NCI-H446 treated with DMSO at 0.1 percent for 48 hours (cell line): ENCODE data around the gene BMP6.

ENCODE experiments used
- DNase-seq: peaks from one replicate; lab custom pipeline; 2025; lab: John Stamatoyannopoulos, UW

The BMP6 gene

DNA sequence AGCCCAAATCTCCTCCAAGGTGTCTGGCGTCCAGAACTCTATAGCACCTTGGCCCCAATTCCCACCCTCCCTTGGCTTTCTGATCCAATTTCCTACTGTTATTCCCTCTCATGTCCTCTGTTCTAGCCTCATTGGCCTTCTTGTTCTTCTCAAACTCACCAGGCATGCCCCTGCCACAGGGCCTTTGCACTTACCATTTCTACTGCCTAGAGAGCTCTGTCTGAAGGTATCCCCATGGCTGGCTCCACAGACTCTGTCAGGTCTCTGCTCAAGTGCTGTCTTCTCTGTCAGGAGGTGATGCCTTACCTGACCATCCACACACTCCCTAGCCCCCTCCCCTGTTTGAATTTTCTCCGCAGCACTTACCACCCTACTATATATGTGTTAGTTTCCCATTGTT, 5.6 kb upstream of the BMP6 start:
- no peak for DNase-seq

DNA sequence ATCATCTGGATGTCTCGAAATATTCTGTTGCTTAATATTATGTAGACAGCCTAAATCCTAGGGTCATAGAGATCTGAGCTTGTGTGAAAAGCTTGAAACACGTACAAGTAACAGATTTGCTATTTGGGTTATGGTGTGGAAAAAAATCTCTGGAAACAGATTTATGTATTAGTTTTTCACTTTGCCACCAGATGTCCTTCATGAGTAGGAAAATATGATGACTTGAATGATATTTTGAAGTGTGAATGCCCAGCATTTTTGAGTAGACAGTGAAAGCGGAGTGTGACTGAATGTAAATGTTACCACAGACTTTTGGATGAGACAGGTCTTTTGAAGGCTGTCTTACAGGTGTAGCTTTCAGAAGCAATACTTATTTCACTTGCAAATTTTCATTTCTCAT, 4.2 kb upstream of the BMP6 start:
- DNase-seq: no peak

DNA sequence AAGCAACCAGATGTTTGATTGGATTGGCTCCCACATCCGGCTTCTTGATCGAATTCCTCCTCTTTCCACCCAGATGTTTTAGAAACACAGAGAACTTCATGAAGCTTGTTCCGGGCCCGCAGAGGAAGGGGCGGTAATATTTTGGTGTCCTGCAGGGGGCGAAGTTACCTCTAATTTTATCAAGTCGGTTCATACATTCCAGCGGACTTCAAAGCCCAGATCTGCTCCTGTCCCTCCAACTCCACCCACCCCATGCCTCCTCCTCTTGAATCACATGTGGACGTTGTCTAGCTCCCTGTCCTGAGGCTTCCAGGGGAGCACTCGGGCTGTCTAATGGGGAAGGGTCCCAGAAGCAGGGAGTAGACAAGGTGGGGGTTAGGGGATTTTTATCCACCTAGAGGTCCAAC, 2.9 kb upstream of the BMP6 start:
- peak; percentile 23 for DNase-seq

DNA sequence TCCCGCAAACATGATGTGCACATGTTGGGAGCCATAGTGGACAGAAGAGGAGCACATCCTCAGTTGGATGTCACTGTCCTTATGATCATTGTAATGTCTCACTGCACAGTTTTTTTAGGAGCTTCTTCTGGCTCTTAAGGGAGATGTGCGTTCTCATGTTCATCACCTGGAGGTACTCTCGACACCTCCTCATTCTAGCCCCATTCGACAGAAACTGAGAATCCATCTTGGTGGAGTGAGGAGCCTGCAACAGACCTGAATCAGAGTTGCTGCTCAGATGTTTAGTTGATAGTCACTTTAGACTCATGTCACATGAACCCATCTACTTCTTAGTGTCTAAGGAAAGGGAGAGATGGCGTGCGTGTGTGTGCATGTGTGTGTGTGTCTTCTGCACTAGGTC, 2.3 kb upstream of the BMP6 start:
- no peak for DNase-seq

DNA sequence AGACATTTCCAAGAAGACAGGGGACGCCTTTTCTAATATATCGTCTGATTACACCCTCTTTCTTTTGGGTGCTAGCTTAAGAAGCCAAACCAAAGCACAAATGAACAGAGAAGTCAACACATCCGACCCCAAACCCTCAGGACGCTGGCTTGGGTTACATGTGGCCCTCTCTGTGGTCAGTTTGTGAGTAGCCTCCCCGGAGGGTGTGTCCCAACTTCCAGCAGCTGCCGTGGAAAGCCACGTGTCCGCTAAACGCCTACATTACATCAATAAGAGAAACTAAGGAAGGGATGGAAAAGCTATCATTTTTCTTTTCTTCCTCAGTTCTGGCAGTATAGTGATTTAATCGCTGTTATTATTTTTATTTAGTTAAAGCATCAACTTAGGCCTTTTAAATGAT, 487 bp upstream of the BMP6 start:
- DNase-seq: no peak

DNA sequence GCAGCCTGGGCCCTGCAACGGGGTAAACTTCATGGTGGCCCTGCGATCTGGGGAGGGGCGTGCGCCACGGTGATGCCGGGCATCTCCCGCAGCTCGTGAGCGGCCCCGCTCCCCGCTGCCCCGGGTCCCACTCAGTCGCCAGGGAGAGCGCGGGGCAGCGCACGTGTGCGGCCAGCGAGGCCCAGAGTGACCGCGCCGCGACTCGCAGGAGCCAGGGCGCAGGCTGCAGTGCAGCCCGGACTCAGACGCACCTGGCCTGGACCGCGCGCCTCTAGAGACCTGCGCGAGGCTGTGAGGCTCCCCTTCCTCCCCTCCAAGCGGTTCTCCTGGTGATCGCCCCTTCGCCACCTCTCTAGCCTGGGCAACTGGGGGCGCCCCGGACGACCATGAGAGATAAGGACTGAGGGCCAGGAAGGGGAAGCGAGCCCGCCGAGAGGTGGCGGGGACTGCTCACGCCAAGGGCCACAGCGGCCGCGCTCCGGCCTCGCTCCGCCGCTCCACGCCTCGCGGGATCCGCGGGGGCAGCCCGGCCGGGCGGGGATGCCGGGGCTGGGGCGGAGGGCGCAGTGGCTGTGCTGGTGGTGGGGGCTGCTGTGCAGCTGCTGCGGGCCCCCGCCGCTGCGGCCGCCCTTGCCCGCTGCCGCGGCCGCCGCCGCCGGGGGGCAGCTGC, 652 bp downstream of the BMP6 start:
- no peak for DNase-seq

DNA sequence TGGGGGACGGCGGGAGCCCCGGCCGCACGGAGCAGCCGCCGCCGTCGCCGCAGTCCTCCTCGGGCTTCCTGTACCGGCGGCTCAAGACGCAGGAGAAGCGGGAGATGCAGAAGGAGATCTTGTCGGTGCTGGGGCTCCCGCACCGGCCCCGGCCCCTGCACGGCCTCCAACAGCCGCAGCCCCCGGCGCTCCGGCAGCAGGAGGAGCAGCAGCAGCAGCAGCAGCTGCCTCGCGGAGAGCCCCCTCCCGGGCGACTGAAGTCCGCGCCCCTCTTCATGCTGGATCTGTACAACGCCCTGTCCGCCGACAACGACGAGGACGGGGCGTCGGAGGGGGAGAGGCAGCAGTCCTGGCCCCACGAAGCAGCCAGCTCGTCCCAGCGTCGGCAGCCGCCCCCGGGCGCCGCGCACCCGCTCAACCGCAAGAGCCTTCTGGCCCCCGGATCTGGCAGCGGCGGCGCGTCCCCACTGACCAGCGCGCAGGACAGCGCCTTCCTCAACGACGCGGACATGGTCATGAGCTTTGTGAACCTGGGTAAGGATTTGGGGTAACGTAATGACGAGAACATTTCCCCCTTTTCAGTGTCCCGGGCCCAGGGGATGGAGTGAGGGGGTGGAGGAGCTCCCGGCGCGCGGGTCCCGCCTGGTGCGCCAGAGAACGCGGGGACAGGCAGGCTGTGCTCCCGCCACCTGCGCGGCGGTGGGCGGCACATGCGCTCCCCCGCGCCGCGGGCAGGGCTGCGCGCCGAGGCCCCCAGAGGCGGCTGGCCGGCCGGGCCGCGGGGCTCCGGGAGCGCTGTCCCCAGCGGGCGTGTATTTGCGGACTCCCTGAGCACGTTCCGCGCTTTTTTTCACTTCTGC, 1.4 kb downstream of the BMP6 start:
- DNase-seq: no peak

DNA sequence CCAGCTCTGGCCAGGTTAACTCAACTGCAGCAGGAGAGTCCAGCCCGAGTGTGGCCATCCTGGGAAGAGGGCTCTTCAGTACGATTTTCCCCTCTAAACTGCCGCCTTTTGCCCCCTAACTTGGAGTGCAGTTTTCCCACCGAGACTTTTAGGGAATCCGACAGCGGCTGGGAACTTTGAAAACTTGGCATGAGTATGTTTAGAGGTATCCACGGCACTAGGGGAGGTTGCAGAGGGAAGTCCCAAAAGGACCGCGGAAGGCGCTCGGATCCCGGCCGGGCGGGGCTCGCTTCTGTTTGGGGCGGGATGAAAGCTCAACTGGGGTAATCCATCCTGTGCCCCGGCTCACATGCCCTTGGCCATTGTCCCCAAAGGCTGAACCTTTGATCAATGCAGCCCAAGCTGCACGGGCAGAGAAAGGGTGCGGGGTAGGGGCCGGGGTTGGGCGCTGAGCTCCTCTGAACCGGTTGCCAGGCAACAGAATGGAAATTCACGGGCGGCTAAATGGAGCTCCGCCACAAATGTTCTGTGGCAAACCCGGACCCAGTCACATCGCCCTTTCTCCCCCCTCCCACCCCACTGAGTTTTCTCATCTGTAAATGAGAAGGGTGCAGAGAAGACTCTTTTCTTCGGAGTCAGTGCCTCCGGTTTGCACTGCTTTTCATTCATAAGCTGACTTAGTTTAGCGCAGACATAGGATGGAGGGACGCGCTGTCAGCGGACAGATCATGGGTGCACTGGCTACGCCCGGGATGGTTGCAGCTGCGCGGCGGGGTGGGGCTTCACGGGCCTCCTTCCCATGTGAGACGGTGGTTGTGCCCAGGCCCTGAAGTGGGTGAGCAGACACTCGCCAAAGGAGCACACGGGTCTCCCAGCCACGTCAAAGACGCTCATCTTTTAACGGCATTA, 2.3 kb downstream of the BMP6 start:
- no peak for DNase-seq

DNA sequence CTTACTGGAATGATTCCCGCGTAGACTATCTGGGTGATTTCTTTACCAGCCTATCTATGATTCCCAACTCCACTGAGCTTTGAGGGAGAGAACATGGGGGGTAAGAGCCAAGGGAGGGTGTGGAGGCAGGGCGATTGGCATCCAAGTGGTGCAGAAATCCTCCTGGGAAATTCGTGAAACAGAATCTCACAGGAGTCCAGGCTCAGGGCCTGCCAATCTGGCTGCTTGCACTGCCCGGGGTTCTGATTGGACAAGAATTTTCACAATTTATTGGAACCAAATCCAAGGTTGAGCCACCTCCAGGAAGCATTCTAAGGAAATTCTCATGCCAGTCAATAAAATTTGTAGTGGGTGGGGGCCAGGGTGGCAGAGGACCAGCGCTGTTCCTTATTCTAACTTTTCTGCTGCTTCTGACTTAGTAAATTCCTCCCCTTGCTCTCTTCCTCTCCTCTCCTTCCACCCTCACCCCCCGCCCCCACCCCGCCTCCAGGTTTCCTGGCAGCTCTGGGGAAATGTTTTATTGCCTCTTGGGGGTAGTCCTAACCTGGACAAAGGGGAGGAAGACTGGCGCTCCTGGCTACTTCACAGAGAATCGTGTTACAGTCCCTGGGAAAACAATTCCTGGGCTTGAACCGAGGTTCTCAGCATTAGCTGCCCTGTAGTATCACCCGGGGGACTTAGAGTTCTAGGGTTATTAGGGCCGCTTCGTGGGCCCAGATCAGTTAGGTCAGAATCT, 3.1 kb downstream of the BMP6 start:
- DNase-seq: no peak

DNA sequence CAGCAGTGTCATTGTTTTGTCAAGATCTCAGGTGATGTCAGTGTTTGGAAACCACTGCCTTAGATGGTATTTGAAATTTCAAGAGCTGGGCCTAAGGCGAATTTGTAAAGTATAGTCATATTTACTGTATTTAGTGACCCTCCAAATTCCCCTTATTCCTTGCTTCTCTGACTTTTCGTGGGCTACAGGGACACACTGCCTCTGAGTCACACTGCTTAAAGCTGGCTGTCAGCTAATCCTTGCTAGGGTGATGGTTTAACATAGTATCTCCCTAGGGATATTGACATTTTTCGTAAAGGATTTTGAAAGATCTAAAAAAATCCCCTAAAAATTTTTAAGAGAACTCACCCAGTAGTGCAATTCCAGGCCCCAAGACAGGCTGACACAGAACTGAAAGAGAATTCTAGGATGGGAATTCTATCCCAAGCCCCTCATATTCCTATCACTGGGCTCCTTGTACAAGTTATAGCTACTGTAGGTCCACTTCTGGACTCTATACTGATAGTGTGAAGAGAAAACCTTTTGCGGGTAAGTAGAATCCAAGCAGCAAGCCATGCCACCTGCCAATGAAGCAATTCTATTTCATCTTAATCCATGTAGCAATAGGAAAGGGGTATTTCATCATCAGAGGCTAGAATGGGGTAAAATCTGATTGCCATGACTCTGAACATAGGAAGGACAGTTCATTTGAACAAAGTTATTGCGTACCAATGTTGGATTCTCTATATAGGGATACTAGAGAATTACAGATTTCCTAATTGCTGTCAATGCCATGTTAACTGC, 4.3 kb downstream of the BMP6 start:
- DNase-seq: no peak

DNA sequence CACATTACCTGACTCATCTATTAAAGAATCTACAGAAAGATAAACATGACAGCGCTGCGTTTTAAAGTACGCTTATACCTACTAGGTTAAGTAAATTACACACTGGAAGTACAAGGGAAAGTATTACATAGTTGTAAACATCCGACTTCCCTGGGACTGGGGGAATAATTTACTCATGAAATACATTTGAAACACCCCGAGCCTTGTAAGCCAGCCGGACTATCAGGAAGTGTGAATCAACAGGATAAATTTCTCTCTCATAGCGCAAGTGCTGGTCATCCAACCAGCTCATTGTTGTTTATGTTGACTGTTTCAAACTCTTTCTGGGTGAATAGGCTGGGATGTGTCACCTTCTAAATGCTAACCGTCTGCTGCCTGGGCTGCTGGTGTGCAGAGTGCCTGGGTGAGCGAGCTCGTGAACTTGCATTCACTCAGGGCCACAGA, 4.9 kb downstream of the BMP6 start:
- no peak for DNase-seq

DNA sequence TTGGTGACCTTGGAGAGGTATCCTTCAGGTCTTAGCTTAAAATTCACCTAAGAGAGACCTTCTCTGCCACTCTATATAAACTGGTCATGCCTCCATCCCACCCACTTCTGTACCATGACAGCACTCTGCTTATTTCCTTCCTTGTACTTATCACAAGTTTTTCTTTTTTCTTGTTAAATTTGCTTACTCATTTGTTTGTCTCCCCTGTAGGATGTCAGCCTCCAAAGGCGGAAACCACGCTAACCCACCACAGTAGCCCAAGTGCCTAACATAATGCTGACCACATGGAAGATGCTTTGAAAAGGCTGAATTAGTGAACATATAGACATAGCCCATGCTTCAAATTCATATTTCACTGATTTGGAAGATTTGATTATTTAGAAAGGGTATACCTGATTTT, 5.4 kb downstream of the BMP6 start:
- no peak for DNase-seq

DNA sequence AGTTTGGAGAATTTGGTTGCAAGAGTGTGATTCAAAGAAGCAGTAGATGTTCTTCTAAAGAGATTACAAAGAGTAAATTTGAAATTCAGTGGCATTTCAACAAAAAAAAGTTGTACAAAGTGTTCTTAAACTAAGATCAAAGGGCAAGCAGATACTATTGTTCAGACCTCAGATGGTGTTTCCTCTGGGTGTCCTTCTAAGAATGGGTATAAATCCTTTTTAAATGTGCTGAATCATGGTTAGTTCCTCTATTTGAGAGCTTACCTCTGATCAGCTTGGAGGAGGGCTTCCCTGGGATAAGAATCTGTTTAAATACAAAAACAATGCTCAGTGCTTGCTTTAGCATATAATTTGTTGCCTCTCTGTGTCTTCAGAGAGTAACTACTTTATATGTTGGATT, 6.3 kb downstream of the BMP6 start:
- no peak for DNase-seq

DNA sequence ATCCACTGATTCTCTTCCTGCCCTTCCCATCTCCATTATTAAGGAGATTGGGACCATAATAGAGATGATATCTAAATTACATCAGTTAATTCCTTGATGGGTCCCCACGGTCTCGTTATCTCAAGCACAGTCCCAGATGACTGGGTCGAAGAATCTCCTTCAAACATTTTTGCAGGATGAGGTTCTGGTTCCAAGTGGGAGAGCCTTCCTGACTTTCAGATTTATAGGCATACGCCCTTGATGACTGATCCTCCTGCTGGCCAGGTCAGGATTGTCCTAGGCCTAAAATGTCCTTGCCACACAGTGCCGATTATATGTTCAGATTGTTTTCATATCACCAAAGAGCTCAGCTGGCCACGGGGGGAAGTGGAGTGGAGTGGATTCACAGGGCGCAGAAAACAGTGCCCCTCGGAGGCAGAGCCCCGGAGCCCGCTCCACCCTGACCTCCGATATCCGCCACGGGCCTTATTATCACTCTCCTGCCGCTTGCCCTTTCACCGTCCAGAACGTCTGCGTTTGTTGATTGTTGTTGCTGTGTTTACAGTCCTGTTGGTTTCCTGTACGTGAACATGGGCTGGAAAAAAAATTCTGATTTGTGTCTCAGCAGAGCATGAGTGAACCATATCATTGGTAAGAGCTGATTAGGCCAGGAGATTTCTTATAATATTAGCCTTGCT, 8.9 kb downstream of the BMP6 start:
- DNase-seq: no peak

DNA sequence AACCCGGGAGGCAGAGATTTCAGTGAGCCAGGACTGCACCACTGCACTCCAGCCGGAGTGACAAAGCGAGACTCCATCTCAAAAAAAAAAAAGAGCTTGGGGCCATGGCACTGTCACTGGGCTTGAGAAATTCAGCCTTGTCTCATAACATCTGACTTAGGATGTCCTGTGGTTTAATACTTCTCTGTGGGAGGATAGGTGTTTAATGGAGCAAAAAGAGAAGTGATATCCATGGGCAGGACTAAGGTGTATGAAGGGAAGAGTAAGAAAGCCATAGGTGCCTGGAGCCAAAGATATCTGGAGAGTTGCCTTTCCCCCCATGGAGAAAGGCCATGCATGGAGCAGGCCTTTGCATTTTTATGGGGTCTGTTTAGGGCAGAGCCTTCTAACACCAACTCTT, 11.2 kb downstream of the BMP6 start:
- DNase-seq: no peak

DNA sequence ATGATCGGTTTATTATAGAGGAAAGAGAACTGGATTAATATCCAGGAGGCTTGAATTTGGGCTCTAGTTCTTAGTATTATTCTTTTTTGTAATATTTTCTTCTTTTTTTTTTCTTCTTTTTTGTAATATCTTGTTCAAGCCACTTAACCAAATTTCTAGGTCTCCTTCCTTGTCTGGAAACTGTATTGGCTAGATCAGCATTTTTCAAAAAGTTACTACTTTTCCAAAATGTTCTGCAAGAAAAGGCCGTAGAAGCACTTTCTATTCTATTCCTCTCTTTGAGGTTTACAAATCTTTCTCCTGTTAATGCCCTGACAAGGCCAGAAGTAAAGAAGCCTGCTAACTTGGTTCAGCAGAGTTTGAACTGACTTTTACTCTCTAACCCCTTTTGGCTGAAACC, 12.0 kb downstream of the BMP6 start:
- no peak for DNase-seq

DNA sequence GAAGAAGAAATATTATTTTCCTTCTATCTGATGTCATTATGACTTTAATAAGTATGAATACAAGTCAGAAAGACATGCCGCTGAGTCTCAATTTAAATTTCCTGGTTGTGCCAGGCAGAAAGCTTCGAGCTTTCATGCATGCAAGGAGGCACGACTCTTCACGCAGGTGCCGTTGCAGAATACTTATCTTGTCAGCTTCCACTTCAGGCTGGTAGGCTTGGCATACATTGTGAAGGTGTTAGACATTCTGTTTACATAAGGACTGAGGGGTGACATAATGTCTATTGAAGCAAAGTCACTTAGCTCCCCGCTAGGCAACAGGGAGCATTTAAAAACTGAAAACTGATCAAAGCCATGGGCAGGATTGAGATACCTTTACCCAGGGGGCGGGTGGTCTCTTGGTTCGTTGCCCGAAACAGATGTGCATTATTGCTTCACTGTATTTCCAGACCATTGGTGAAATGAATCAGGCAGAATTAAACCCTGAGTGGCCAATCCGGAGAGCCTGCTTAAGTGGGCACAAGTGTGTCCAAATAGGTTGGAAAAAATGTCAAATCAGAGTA, 16.4 kb downstream of the BMP6 start:
- no peak for DNase-seq

DNA sequence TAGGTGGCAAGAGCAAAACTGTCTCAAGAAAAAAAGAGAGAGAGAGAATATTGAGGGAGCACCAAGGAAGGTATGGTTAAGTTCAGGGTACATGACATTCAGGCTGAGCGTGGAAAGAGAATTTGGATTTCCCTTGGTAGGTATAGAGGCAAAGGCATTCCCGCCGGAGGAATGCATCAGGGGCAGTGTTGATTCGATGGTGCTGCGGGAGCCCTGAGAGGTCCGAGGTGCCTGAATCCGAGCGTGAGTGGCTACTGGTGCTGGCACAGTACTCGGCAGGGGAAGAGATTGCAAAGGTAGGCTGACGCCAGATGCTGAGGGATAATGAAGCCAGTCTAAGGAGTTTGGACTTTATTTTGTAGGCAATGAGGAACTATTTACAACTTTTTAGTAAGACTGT, 20.0 kb downstream of the BMP6 start:
- DNase-seq: no peak

DNA sequence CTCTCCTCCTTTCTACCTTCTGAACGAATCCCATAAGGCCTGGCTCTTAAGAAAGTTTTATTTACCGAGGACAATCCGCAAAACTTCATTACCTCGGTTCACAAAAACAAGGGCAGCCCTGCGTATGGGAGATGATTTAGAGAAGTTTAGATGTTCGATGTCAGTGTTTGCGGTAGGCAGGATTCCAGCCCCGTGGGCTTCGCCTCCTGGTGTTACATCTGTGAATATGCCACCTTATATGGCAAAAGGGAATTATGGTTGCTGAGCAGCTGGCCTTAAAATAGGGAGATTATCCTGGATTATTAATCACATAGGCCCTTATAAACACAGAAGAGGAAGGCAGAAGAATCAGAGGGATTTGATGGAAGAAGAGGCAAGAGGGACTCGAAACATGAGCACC, 21.1 kb downstream of the BMP6 start:
- no peak for DNase-seq

DNA sequence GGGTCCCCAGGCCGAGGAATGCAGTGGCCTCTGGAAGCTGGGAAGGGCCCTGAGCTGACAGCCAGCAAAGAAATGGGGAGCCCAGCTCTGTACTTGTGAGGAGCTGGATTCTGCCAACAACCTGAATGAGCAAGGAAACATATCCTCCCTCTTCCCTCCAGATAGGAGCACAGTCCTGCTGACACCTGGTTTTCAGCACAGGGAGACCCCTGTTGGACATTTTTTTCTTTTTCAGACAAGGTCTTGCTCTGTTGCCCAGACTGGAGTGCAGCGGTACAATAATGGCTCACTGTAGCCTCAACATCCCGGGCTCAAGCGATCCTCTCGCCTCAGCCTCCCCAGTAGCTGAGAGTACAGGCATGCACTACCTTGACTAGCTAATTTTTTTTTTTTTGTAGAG, 21.5 kb downstream of the BMP6 start:
- no peak for DNase-seq
